IPS-NIHi11 (cell line): ENCODE measurements around the gene GRID2IP.
A peak's percentile ranks its signal among the peaks of the same experiment; 100 is the strongest.

Experiments used
- DNase-seq: peaks from one replicate; pipeline ENCODE4 v3.0.0; 2012; ENCODE audit warnings: mixed read lengths, low spot score

GRID2IP gene

DNA sequence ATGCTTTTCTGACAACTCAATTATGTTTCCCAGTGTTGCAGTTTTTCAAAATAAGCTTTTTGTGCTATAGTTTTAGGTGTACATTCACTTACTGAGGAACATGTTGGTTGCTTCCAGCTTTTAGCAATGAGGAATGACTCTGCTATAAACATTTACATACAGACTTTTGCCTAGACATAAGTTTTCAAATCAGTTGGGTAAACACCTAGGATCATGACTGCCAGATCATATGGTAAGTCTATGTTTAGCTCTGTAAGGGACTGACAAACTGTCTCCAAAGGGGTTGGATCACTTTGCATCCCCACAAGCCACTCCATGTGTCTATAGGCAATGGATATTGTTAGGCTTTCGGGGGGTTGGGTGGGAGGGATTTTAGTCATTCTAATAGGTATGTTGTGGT lies 10.8 kb upstream of the GRID2IP start:
- no peak for DNase-seq

DNA sequence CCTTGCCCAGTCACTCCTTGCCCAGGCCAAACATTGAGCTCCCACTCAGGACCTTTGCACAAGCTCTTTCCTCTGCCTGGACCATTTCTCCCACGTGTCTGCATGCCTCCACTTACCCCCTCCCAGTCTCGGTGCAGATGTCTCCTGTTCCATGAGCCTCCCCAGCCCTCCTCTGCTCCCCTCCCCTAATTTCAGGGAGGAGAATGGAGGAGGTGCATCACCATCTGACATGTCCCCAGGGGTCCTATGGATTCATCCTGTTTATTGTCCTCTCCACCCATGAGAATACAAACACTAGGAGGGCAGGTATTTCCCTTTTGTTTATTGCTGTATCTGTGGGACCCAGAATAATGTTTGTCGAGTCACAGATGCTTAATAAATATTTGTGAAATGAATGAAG lies 8.6 kb upstream of the GRID2IP start:
- DNase-seq, result peak; percentile 31

DNA sequence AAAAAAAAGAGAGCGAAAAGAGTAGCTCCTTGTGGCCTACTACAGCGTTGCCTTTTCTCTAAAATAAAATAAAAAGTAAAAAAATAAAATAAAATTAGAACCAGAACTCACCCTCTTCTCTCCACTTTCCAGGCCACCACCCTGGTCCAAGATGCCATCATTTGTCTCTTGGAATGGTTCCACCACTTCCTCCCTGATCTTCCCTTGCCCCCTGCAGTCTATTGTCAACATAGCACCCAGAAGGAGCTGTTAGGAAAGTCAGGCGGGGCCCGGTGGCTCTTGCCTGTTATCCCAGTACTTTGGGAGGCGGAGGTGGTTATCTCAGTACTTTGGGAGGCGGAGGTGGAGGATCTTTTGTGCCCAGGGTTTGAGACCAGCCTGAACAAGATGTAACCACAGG lies 7.6 kb upstream of the GRID2IP start:
- DNase-seq, result peak; percentile 58

DNA sequence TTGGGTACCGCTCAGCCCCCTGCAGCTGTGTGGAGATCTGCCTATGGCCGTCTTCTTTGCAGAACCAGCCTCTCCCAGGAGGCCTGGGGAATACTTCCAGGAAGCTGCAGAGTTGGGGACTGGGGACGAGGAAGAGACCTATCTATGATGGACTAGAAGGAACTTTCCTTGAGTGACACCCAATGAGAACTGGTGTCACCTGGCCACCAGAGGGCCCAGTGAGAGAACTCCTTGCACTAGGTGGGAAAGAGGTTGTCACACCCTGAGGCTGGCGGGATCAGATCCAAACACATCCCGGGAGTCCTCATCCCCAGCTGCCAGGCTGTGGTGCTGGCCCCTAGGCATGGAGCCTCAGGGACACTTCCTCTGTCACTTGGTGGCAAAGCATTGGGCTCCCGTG lies 4.9 kb upstream of the GRID2IP start:
- DNase-seq, result peak; percentile 68

DNA sequence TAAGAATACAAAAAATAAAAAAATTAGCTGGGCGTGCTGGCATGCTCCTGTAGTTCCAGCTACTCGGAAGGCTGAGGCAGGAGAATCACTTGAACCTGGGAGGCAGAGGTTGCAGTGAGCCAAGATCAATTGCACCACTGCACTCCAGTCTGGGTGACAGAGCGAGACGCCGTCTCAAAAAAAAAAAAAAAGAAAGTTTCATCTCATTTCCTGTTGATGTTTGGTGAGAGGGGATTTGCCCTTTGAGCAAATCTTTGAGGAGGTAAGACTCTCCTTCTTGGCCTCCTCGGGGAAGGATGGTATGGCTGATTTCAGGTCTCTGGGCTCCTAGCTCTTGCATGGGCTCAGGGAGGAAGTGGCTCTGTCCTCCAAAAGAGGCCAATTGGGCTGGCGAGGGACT lies 3.6 kb upstream of the GRID2IP start:
- DNase-seq, result no peak

DNA sequence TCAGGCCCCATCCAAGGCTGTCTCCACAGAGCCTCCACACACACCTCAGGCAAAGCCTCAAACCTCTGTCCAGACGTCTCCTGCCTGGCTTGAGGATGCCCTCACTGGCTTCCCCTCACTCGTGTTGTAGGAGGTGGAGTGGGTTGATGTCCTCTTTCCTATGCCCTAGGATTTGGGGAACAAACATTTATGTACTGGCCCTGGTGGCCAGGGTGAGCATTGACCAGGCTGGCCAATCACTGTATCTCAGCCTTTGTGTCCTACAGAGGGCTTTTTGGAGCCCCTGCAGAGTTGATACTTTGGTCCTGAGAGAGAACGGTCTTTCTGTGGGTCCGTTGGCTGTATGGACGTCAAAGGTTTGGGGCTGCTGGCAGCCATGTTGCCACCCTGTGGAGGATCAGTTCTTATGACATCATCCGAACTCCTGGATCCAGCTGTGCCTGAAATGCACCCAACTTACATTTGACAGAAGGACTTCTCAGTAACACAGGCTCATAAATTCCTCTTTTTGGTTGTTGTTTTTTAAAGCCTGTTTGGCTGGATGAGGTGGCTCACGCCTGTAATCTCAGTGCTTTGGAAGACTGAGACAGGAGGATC lies 2.3 kb upstream of the GRID2IP start:
- peak; percentile 29 for DNase-seq

DNA sequence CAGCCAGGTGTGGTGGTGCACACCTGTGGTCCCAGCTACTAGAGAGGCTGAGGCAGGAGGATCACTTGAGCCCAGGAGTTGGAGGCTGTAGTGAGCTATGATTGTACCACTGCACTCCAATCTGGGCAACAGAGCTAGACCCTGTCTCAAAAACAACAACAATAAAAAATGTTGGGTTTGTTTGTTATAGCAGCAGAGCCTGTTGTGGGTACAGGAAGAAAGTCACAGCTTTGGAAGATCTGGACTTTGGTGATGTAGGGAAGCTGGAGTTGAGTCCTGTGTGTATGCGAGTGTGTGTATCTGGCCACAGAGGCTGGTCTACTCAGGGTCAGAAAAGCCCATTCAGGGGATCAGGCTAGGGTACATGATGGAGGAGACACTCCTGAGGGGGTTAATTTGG lies 3.9 kb downstream of the GRID2IP start:
- DNase-seq, result no peak

DNA sequence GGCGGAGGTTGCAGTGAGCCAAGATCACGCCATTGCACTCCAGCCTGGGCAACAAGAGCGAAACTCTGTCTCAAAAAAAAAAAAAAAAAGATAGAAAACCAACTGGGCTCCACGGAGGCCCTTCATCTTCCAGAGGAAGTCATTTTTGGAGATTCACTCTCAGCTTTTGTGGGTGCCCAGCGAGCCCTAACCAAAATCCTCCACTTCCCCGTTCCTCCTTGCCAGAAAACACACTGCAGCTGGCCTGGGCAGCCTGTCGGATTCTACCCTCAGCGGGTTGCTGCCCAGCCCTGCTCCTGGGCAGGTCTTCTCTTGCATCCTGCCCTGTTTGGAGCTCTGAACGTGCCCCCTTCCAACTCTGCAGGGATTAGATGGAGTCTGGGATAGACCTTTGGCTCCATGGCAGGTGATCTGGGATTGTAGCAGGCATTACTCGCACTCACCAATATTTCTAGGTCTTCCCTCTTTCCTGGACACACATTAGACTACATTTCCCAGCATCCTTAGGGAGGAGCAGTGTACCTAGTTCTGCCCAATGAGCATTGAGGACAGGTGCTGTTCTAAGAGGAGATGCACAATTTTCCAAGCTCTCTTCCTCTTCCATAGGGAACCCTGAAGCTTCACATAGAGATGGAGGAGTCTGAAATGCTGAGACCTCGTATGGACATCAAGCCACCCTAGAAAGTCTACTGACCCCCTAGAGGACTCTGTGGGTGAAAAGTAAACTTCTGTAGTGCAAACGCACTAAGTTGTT lies 4.6 kb downstream of the GRID2IP start:
- DNase-seq, result peak; percentile 76

DNA sequence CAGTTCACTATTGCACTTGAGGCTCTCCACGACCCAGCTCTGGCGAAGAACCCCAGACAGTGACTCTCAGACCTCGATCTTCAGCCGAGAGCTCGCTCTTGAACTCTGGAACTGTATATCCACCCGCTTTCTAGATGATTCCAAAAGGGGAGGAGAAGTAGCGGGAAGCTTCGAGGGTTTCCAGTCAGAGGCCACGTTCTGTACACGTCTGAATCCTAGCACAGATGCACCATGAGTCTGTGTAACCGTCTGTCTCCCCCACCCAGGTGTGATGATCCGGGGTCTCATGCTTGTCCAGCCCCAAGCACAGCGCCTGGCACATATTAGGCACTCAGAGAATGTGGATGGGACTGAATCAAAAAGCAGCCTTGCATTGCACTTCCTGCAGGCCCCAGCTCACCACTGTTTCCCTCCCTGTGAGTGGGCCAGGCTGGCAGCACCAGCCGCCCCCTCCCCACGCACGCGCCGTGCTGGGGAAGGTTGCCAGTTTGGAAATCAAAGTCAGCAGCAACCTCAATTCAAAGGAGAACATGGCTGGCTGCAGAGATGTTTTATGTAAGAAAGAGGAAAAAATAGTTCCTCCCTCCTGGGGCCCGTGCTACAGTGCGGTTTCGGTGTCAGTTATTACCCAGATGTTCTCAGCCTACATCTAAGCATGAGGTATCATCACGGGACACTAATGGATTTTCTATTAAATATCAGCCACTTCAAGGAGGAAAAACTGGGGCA lies 5.7 kb downstream of the GRID2IP start:
- DNase-seq, result no peak

DNA sequence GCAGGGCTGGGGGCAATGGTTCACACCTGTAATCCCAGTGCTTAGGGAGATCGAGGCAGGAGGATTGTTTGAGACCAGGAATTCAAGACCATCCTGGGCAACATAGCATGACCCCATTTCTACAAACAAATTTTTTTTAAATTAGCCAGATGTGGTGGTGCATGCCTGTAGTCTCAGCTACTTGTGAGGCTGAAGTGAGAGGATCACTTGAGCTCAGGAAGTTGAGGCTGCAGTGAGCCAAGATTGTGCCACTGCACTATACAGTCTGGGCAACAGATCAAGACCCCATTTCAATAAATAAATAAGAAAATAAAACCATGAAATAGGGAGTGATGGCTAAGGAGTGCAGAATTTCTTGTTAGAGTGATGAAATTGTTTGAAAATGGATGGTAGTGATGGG lies 8.9 kb downstream of the GRID2IP start:
- no peak for DNase-seq

DNA sequence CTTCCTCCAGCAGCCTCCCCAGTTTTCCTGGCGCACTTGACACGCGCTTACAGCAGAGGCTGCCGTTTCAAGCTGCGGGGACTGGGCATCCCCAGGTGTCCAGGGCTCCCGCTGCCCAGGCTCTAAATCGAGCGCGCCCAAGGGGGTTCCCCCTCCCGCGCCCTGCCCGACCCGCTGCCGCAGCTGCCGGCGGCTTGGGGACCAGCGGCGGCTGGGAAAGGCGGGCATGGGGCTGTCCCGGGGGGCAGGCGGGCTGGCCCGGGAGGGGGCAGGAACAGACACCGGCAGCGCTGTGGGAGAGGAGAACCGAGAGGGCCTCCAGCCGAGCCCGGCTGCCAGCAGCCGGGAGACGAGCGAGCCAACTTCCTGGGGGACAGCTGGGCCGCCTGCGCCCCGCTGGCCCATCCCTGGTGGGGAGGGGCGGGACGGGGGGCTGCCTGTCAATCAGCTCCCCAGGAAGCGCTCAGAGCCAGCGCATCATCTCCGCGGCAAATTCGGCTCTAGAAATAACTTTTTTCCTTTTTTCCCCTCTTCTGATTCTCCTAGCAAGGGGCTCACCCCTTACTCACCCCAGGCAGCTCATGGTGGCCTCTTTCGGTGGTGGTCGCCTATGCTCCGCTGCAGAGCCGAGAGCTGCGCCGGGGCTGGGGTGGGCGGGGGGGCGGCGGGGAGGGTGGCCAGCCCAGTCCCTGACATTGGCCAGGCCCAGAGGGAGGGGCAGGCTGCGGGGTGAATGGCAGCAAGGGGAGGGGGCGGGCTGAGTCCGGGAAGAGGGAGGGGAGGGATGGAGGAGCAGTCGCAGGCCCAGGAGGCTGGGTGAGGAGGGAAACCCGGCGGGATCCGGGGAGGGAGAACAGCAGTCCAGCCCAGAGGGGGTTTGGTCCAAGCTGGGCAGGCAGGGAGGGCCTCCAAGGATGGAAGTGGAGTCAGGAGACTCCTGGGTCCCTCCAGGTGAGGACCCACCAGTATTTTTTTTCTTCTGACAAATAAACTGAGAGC lies 14.7 kb downstream of the GRID2IP start:
- peak; percentile 95 for DNase-seq

DNA sequence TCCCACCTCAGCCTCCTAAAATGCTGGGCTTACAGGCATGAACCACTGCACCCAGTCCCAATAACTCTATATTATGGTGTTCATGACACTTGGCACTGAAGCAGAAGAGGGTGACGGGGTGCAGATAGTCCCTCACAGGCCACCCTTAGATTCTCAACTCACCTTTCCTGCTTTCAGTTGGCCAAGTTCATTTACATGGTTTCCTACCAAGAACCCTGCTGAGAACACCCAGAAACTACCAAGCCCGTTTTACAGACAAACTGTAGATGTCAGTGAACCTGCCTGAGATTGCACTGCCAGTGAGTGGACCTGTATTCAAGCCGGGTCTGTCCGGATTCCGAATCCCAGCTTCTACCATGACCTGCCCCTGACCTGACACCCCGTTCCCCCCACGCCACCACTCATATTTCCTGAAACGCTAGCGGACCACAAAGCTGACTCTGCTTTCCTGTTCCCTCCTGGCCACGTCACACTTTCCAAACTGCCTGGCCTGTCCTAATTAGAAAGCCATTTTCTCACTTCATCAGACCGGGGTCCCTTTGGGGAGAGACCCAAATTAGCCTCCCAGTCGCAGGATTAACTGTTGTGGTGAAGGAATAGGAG lies 17.3 kb downstream of the GRID2IP start:
- DNase-seq, result no peak

DNA sequence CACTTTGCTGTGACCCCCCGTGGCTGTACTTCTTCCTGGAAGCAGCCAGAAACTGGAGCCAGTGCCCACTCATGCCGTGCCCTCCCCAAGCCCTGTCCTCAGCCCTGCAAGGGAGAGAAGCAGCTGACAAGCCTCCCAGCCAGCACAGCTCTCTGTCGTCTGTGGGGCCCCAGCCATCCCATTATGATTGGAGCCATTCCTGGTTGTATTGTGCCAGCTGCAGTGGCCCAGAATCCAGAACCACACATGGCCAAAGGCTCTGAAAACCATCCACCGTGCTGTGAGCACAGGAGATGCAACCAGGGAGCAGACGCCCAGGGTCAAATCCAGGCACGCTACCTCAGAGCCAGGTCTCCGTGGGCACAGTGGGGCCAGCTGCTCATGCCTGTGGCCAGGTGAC lies 18.7 kb downstream of the GRID2IP start:
- DNase-seq, result no peak

DNA sequence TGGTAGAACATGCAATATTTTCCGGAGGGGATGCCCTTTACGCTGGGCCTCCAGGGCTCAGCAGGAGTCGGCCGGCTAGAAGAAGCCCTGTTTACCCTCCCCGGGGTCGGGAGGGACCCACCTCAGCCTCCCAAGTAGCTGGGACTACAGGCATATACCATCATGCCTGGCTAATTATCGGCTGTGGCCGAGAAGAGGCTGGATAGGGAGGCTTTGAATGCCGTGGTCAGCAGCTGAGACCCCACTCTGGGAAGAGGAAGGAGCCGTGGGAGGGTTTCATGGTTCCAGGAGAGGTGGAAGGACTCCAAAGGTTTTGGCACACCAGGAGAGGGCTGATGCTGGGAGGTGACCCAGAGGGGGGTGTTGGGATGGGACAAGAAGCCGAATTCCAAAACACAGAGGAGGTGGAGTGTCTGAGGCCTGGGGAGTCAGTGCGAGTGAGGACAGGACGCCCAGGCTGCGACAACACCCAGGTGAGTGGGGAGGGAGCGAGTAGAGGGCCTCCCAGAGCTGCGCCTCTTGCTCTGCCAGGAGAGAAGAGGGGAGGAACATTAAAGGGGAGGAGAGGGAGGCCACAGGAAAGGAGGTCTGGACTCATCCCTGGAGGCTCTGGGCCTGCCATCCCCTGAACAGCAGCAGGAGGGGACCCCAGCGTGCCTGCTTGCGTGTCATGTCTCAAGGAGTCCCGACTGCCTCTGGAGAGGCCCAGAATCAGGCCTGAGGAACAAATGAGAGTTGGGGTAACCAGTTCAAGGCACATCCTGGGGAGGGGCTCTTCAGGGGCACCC lies 19.6 kb downstream of the GRID2IP start:
- no peak for DNase-seq

DNA sequence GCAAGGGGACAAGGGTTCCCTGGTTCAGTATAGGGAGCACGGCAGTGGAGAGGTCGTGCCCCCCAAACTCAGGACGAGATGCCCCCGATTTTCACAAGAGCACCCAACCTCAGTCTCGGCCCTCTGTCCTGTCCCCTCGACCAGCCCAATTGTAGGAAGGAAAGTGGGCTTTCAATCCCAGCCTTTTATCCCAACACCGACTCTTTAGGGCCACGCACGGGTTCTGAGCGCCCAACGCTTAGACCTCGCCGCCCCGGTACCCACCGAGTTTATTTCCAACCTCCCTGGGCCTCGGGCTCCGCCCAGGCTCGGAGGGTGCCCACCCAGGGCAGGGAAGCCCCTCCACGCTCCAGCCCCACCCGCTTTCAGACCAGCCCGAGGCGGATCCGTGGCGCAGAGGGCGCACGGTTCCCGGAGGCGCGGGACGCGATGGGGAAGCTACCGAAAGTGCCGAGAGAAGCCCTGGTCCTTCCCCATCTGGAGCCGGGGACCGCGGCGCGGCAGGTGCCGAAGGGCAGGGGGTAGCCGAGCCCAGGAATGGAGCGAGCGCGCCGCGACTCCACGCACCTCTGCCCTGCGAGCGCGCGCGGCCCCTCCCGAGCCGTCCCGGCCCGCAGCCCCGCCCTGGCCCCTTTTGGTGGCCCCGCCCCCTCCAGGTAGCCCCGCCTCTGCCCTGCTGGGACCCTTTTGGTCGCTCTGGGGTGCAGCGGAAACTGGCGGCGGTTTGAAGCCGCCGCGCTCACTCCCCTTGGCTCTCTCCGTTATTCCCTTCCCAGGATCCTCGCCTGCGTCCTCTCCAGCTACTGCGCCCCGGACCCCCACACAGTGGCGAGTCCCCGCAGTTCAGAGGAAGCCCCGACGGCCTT lies 20.4 kb downstream of the GRID2IP start:
- peak; percentile 88 for DNase-seq

DNA sequence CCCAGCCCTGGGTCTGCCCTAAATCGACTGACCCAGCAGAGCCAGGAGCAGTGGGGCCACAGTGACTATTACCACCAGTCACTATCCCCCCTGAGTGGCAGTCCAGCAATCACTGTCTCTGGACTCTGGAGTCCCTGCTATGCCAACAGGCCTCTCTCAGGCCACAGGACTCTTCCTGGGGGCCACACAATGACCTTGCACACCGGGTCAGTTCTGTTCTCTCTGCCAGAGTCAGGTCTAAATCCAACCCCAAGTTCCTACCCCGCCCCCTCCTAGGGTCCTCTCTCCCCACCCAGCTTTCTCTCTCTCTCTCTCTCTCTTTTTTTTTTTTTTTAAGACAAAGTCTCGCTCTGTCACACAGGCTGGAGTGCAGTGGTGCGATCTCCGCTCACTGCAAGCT lies 21.6 kb downstream of the GRID2IP start:
- DNase-seq, result no peak

DNA sequence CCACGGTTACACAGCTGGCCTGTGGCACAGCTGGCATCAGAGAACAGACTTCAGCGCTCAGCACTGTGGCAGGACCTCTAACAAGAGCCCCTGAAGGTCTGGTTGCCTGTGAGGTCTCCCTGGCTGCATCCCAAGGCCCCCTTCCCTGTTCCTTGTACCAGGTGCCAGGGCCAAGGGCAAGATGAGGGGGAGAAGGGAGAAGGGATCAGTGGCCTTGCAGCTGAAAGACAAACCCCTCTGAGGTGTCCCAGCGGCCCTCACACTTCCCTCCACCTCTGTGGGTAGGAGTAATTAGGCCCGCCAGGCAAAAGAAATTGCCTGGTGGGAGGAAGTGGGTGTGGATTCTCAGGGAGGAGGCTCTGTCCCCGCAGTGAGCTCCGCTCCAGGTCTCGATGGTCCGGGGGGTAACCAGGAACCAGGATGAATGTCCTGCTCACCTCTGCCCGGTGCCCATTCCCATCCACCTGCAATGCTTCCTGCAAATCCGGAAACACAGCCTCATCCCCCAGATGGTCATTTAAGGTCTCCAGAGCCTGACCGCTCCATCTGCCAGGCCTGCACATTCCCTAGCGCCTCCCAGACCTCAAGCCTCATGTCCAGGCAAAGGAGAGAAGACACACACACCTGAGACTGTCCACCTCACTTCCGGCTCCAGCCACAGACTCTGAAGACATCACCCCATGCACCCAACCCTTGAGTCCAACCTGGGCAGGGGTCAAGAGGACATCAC lies 22.7 kb downstream of the GRID2IP start:
- DNase-seq, result no peak

DNA sequence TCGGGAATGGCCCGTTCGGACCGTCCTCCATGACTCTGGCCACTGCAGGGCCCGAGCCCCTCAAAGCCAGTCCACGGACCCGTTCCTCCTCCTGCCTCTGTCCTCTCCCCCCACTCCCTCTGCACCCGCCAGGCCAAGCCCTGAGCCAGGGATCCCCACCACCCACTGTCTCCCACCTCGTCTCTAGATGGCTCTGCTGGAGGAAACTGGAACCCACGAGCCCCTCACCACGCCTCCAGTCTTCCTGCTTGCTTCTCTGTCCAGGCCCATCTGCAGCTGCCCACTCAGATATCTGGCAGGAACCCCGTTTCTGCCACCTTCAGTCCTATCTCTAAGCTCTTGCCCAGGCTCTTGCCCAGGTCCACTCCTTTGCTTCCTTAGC lies 24.3 kb downstream of the GRID2IP start:
- DNase-seq, result no peak
